HG02763 (cell line): ENCODE measurements around the gene LRRC41.
"Not testable (repeated sequence)": the region's sequence is repeated elsewhere in the genome, so short reads cannot be mapped to it uniquely, and the experiment has no call there.

Source experiments
- ATAC-seq: cut with Tn5 transposase; IDR thresholded peaks from one replicate; pipeline ENCODE4 v1.9.1; 2021; ENCODE audit warnings: mild to moderate bottlenecking, moderate library complexity; ENCODE audit not compliant: unreplicated experiment

The LRRC41 gene

DNA sequence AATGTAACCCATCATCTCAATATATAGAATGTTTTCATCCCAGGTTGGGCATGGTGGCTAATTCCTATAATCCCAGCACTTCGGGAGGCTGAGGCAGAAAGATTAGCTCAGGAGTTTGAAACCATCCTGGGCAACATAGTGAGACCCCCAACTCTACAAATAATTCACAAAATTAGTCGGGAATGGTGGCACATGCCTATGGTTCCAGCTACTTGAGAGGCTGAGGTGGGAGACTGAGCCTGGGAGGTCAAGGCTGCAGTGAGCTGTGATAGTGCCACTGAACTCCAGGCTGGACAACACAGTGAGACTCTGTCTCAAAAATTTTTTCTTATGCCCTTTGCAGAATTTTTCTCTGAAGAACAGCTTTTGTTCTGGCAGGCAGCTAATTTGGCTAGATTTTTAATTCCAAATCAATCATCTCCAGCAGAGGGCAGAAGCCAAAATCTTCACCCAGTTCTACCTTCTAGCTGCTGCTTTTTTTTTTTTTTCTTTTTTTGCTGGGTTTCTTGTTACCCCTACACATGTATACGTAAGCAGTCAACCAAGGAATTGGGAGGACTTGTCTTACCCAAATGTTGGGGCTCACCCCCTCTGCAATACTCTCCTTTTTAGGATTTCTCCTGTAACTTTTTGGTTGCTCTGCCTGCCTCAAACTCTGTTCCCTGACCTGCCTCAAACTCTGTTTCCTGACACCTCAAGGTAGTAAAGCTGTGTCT, 58.6 kb downstream of the LRRC41 start:
- no peak for ATAC-seq

DNA sequence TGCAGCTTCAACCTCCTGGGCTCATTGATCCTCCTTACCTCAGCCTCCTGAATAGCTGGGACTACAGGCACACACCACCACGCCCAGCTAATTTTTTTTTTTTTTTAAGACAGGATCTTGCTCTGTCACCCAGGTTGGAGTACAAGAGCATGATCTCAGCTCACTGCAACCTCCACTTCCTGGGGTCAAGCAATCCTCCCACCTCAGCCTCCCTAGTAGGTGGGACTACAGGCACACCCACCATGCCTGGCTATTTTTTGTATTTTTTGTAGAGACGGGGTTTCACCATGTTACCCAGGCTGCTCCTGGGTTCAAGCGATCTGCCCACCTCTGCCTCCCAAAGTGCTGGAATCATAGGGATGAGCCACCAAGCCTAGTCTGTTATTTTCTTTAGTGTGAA, 59.6 kb downstream of the LRRC41 start:
- not testable (repeated sequence) for ATAC-seq

DNA sequence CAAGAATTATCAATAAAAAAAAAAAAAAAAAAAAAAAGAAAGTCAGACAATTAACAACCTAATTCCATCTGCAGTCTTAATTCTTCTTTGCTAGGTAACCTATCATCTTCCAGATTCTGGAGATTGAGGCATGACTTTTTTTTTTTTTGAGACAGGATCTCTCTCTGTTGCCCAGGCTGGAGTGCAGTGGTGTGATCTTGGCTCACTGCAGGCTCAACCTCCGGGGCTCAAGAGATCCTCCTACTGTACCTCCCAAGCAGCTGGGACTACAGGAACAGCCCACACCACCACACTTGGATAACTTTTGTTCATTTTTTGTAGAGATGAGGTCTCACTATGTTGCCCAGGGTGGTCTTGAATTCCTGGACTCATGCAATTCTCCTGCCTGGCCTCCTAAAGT, 60.5 kb downstream of the LRRC41 start:
- no peak for ATAC-seq

DNA sequence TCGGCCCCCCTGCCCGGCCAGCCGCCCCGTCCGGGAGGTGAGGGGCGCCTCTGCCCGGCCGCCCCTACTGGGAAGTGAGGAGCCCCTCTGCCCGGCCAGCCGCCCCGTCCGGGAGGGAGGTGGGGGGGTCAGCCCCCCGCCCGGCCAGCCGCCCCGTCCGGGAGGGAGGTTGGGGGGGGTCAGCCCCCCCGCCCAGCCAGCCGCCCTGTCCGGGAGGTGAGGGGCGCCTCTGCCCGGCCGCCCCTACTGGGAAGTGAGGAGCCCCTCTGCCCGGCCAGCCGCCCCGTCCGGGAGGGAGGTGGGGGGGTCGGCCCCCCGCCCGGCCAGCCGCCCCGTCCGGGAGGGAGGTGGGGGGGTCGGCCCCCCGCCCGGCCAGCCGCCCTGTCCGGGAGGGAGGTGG, 61.7 kb downstream of the LRRC41 start:
- ATAC-seq: not testable (repeated sequence)

DNA sequence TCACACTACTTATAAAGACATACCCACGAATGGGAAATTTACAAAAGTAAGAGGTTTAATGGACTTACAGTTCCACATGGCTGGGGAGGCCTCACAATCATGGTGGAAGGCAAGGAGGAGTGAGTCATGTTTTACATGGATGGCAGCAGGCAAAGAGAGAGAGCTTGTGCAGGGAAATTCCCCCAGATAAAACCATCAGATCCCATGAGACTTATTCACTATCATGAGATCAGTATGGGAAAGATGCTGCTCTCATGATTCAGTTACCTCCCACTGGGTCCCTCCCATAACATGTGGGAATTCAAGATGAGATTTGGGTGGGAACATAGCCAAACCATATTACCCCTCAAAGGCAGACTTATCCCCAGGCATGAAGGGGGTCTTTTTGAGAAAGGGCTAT, 64.6 kb downstream of the LRRC41 start:
- ATAC-seq: not testable (repeated sequence)

DNA sequence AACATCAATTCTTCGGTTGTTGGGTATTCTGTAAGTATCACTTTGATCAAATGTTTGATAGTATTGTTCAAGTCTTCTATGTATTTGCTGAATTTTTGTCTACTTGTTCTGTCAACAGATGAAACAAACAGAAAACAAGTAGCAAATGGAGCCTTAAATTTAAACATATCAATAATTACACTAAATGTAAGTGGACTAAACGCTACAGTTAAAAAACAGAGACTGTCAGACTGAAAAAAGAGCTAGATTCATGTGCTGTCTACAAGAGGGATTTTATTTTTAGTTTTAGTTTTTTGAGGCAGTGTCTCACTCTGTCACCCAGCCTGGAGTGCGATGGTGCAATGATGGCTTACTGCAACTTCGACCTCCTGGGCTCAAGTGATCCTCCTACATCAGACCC, 66.5 kb downstream of the LRRC41 start:
- ATAC-seq: no peak

DNA sequence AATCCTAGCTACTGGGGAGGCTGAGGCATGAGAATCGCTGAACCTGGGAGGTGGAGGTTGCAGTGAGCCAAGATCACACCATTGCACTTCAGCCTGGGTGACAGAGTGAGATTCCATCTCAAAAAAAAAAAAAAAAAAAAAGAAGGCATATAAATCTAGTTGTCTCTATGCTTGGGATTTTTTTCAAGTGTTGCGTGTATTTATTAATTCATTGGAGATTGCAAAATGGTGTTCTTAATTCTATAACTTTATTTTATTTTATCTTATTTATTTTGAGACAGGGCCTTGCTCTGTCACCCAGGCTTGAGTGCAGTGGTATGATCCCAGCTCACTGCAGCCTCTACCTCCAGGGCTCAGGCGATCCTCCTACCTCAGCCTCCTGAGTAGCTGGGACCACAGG, 72.2 kb downstream of the LRRC41 start:
- not testable (repeated sequence) for ATAC-seq
